GM12892 (cell line): ENCODE data around the gene COL6A2.
"Not testable (repeated sequence)": the region's sequence is repeated elsewhere in the genome, so short reads cannot be mapped to it uniquely, and the experiment has no call there.

Experiments
- DNase-seq: peaks from one replicate; pipeline ENCODE4 v3.0.0; 2011; ENCODE audit not compliant: insufficient read length
- FAIRE-seq: peaks from 2 replicates; lab custom pipeline; 2011; peaks lifted over from hg19 to GRCh38; lab: Jason Lieb, UNC
- POLR2A ChIP-seq: IDR thresholded peaks from 2 replicates; pipeline ENCODE4 v1.6.1; 2011; ENCODE audit warnings: low read depth, low read length, control low read depth
- POLR2AphosphoS5 ChIP-seq: IDR thresholded peaks from 2 replicates; pipeline ENCODE4 v1.6.1; 2011; ENCODE audit warnings: low read depth, low read length, control low read depth
- TAF1 ChIP-seq: IDR thresholded peaks from 2 replicates; pipeline ENCODE4 v1.6.1; 2011; ENCODE audit warnings: low read depth, mild to moderate bottlenecking, control low read depth, low read length, borderline replicate concordance

The COL6A2 gene

DNA sequence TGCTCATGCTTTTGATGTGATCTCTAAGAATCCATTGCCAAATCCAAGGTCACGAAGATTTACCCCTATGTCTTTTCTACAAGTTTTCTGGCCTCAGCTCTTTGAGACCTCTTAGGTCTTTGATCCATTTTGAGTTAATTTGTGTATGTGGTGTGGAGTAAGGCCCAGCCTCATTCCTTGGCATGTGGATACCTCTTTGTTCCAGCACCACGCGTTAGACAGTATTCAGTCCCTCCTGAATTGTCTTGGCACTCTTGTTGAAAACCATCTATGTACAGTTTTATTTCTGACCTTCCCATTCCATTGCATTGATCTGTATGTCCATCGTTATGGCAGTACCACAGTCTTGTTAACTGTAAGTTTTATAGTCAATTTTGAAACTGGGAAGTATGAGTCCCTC, 65.5 kb downstream of the COL6A2 start:
- no peak for FAIRE-seq
- TF ChIP-seq POLR2A (no peak), POLR2AphosphoS5 (no peak), TAF1 (no peak)
- no peak for DNase-seq

- DNase-seq (no peak), FAIRE-seq (no peak)
- TF ChIP-seq TAF1 (no peak), POLR2AphosphoS5 (no peak), POLR2A (no peak)
Measured at GRCh38 chr21:46165098-46165497, 67.2 kb downstream of the COL6A2 start.

DNA sequence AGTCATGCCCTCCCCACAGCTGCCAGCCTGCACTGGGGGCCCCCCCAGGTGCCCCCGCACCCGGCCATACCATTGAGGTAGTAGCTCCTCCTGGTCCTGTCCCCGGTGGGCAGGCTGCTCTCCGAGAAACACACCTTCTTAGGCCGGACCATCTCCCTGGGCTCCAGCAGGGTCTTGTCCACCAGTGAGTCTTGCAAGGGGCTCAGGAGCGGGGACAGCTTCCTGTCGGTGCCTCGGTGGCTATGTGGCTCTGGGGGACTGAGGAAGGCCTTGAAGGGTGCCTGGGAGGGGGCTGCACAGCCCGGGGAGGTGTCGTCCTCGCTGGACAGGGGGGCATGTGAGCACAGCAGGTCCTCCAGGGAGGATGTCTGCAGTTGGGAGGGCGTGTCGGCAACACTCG, 70.3 kb downstream of the COL6A2 start:
- peak; percentile 2 for DNase-seq
- TF ChIP-seq POLR2A (no peak), TAF1 (no peak), POLR2AphosphoS5 (no peak)
- FAIRE-seq, result no peak

DNA sequence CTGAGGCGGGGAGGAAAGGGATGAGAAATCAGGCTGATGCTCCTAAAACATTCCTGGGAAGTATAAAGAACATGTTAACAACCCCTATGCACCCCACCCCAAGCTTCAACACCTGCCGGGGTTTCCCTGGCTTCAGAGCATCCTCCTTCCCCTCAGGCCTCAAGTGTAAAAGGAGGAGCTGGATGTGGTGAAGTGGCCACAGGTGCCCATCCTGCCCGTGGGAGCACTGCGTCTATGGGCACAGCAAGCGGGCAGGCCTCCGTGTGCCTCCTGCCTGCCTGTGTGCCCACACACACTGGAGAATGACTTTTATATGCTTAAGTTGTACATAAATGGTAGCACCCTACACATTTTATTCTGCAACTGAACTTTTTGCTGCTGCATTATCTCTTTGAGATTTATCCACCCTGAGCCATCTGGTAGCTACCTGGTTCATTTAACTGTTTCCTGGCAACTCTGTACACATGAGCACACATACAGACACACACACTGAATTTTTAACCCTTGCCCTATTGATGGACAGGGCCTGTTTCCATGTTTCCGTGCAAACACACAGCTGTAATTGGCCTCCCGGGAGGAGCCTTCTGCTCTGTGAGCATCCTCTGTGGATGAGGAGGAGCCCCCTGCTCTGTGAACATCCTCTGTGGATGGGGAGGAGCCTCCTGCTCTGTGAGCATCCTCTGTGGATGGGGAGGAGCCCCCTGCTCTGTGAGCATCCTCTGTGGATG, 70.9 kb downstream of the COL6A2 start:
- DNase-seq, result no peak
- no peak for FAIRE-seq
- TF ChIP-seq TAF1 (no peak), POLR2AphosphoS5 (no peak), POLR2A (no peak)

GRCh38 chr21:46170436-46171193, 72.7 kb downstream of the COL6A2 start:
- FAIRE-seq, DNase-seq: not testable (repeated sequence)

DNA sequence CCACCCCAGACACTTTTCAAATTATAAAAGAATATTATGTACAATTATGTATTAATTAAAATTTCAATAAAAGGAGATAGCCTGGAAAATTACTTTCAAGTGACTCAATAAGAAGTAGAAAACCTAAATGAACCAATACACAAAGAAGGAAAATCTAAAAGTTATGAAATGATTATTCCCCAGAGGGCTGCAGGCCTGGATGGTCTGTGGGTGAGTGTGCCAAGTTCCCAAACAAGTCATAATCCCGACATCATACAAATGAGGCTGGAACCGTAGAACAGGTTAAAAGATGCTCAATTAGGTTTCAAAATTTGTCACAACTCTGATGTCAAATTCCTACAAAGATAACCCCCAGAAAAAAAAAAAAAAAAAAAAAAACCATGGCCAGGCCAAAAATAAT, 73.7 kb downstream of the COL6A2 start:
- no peak for FAIRE-seq
- DNase-seq, result no peak
- TF ChIP-seq POLR2AphosphoS5 (no peak), TAF1 (no peak), POLR2A (no peak)

- DNase-seq (no peak), FAIRE-seq (no peak)
- TF ChIP-seq POLR2AphosphoS5 (no peak), POLR2A (no peak), TAF1 (no peak)
Measured at GRCh38 chr21:46171996-46172862, 74.3 kb downstream of the COL6A2 start.

- no peak for FAIRE-seq
- TF ChIP-seq POLR2A (no peak), TAF1 (no peak), POLR2AphosphoS5 (no peak)
- DNase-seq, result no peak
Measured at GRCh38 chr21:46172863-46173528, 75.1 kb downstream of the COL6A2 start.

DNA sequence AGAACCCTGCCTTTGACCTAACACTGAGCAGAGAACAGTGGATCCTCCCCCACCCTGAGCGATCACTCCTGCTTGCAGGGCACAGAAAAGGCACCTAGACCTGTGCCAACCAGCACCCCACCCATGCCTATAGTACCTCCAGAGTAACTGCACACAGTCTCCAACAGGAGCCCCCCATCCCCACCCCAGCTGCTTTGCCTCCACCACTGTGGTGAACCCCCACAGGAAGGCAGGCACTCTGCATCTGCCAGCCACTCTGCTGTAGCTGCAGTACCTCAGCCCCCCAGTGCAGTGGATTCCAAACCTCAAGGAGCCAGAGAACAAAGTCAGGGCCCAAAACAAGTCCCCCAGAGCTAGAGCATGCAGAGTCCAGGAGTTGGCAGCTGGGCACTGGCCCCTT, 75.7 kb downstream of the COL6A2 start:
- FAIRE-seq (no peak), DNase-seq (no peak)
- no peak for TF ChIP-seq TAF1

GRCh38 chr21:46176443-46177129, 78.7 kb downstream of the COL6A2 start:
- not testable (repeated sequence) for DNase-seq, FAIRE-seq

GRCh38 chr21:46178961-46179360, 81.0 kb downstream of the COL6A2 start:
- DNase-seq (no peak), FAIRE-seq (no peak)
- TF ChIP-seq TAF1 (no peak), POLR2AphosphoS5 (no peak), POLR2A (no peak)
